NCI-H2081 treated with DMSO at 0.1 percent for 48 hours (cell line): ENCODE measurements around the gene FABP1.

ENCODE experiments used
- DNase-seq: peaks from one replicate; lab custom pipeline; 2025; lab: John Stamatoyannopoulos, UW

The FABP1 gene

GRCh38 chr2:88136817-88137216, 9.0 kb upstream of the FABP1 start:
- no peak for DNase-seq

- DNase-seq, result no peak
Measured at GRCh38 chr2:88133875-88134274, 6.0 kb upstream of the FABP1 start.

DNA sequence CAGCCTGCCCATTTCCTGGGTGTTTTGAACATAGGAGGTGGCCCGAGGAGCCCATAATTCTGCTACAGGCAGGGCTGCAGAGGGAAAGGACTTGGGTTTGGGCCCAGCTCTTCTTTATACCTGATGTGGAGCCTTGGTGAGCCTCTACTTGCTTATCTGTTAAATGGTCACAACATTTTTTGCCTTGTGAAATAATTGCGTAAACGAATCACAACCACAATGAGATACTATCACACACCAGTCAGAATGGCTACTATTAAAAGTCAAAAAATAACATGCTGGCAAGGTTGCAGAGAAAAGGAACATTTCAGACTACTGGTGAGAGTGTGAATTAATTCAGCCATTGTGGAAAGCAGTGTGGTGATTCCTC, 4.1 kb upstream of the FABP1 start:
- DNase-seq, result no peak

- no peak for DNase-seq
Measured at GRCh38 chr2:88131201-88131998, 3.5 kb upstream of the FABP1 start.

DNA sequence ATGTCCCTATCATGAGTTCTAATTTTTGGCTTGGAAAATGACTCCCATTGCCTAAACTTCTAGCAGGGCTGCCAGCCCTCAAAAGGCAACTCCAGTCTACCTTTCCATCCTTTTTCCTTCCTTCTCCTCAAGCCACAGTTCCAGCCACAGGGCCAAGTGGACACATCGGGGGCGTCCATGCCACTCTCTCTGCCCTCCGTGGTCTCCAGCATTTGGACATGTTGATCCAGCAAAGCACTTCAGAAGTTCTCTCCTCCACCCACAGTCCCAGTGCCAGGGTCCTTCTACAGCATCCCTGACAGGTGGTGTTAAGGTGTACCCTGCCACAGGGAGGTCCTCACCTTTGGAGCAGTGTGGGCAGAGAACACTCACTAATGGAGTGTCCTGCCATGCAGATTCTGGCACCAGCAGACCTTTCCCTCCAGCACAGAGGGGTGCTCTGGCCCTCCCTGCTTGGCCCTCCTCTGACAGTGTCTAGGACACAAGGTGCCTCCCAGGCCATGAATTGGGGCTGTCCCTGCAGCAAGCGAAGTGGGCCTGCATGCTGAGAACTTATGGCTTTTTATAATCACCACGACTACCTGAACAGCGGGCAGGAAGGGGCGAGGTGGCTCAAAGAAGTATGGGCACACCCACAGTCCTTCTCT, 1.6 kb upstream of the FABP1 start:
- DNase-seq, result no peak

- DNase-seq, result no peak
Measured at GRCh38 chr2:88128654-88129312, 921 bp upstream of the FABP1 start.

DNA sequence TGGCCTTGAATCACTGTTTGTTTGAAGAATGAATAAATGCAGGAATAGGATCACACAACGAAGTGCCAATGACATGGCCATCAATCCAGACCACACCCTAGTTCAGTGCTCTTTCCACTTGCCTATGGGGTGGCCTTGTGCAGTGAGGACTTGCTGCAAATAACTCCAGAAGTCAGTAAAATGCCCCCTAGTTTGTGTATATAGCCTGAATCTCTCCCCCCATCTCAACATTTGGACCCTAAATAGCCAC, 299 bp downstream of the FABP1 start:
- DNase-seq, result no peak

DNA sequence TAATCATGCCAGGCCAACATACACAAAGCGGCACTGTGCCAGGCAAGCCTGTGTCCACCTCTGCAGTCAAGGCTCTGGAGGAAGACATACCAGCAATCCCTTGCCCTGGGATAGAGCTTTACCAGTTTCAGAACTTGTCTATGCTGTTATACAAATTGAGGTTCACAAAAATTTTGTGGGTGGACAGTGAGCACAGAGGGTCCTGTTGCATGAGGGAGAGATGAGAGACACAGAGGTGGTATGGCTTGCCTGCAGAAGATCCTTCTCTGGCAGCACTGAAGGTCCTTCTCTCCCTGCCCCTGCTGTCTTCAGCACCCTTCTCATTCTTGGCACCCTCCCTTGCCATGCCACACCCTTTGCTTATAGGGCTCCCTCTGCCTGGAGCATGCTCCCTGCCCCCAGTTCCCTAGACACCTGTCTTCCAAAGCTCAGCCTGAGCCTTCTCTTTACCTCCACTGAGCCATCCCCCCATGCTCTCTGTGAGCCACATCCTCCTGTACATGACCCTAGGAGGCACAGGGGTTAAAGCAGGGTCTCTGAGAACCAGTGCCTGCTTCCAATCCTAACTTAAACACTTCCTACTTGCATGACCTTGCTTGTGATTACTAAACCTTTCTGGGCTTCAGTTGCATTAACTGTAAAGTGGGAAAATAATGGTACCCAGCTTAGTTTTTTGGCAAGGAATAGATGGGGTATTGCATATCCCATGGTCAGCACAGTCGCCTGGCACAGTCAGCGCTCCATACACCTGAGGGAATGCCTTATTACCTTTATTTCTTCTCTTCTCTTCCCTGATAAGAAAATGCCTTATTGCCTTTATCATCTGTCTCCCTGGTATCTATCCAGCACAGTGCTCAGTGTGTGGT, 857 bp downstream of the FABP1 start:
- DNase-seq, result no peak

DNA sequence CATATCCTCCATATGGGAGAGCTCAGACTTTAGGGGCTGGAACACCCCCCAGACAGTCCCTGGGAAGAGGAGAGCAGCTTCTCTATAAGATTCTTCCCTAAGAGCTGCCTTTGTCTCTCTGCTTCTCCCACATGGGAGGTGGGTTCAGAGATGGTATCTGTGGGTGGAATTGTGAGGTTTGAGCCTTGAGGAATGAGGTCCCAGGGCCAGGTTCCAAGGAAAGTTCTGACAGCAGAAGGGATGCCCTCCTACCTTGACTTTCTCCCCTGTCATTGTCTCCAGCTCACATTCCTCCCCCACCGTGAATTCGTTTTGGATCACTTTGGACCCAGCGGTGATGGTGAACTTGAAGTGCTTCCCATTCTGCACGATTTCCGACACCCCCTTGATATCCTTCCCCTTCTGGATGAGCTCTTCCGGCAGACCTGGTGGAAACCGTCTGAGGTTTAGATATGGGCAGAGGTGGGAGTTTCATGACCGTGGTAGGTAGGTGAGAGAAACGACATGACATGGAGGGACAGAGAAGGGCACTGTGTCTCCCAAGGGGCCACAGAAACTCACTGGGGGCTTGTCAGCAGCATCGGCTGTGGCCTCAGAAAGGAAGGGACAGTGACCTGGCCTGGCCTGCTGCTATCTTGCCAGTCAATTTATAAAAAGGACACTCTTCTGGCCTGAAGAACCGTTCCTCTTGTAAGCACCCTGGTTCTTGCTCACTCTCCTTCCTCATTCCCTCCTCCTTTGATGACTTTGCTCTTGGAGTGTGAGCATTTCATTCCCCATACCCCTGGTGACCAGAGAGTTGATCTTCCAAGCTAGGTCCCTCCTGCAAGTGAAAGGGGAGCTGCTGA, 1.7 kb downstream of the FABP1 start:
- DNase-seq, result no peak

GRCh38 chr2:88125344-88125923, 2.4 kb downstream of the FABP1 start:
- DNase-seq, result no peak

GRCh38 chr2:88123975-88124917, 3.6 kb downstream of the FABP1 start:
- no peak for DNase-seq

DNA sequence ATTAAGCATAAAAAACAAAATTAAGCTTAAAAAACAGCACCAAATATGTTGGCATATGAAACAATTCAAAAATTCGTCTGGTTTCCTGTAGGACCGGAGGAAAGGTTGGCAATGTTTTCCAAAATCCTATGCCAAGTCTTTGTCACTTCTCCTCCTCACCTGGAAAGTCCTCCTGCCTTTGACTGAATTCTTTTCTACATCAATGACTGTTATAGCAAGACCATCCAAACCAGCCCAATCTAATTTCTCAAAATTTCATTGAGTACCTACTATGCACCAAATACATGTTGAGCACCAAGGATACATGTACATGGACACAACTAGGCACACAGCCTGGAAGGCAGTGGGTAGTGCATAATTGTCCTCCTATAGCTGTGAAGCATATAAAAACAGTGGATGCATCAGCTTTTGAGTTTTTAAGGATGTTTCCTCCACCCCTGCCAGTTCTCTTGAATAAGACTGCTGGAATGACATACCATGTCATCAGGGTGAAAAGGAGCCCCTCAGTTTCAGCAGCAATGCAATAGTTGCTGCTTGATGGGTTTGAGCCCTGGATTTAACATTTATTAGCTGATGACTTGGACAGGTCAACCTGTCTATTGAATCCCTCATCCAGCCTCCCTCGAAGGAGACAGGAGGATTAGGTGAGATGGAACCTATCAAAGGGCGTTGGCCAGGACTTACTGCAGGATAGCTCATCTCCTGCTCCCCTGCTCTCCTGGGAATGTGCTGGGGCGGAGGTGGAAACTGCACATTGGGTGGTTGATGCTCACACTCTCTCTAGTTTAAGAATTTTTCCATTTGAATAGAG, 4.5 kb downstream of the FABP1 start:
- DNase-seq, result no peak

- no peak for DNase-seq
Measured at GRCh38 chr2:88122141-88122884, 5.5 kb downstream of the FABP1 start.

GRCh38 chr2:88121678-88122077, 6.2 kb downstream of the FABP1 start:
- no peak for DNase-seq

- DNase-seq, result no peak
Measured at GRCh38 chr2:88117973-88118372, 9.9 kb downstream of the FABP1 start.

DNA sequence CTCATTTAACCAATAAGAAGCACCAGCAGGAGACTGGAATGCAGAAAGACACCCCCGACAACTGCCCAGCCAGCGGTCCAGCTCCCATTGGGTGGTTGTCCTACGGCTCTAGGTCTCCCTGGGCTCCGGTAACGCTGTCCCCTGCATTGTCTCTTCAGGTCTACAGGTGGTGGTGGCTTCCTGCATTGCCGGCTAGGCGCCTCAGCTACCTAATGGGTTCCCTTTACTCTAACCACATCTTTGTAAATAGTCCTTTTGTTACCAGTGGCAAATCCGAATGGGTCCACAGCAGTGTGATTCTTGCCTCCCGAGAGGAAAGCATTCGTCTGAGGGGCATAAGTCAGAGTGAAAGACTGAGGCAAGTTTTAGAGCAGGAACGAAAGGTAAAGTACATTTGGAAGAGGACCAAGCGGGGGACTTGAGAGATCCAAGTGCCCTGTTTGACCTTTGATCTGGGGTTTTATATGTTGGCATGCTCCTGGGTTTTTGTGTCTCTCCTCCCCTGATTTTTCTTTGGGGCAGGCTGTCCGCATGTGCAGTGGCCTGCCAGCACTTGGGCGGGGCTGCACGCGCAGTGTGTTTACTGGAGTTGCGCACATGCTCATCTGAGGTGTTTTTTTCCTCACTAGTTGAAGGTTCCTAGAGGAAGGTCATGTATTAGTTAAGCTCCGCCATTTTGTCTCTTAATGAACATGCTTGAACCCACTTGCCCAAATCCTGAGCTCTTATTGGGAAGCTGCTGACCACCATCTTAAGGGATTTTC, 11.0 kb downstream of the FABP1 start:
- DNase-seq, result no peak

- no peak for DNase-seq
Measured at GRCh38 chr2:88115825-88116518, 11.9 kb downstream of the FABP1 start.
